ENCODE measurements around the gene PDIA6.

- TF ChIP-seq YY1 (IDR thresholded peaks at IDR 0.05; ENCODE audit: low read depth) (no peak), NFIC (IDR thresholded peaks at IDR 0.05) (no peak)
These were observed 17.6 kb upstream of the PDIA6 start for GRCh38 chr2:10830203-10830602.

Data from Ishikawa (cell line).